GM23248 (cell line): ENCODE data around the gene ZNF428.

Experiments
- EZH2 ChIP-seq: fragments of 200-600 bp; sonication (generic); IDR thresholded peaks from 2 replicates; pipeline ENCODE4 v1.6.1; 2018; ENCODE audit warnings: antibody characterized with exemption, mild to moderate bottlenecking; ENCODE audit not compliant: insufficient read depth, poor library complexity, severe bottlenecking
- EZH2phosphoT487 ChIP-seq: fragments of 200-600 bp; sonication (generic); IDR thresholded peaks from 2 replicates; pipeline ENCODE4 v1.6.1; 2018; ENCODE audit warnings: antibody characterized with exemption, moderate library complexity, mild to moderate bottlenecking, low read depth; ENCODE audit not compliant: insufficient read depth

DNA sequence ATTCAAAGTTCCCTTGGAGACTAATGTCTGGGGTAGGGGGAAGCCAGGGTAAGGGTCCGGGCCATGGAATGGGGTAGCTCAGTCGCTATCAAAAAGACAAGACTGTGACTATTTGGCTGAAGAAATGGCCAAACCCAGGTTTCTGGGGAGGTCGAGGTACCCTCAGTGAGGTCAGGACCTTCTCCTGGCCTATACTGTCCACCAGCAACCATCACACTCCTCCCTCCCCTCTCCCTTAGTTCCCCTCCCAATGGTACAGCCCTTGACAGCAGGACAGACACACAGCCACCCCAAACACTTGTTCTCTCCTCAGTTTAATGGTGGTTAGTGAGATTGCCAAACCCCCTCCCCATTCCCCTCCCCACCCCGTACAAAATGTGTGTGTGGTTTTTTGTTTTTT, 2.6 kb upstream of the ZNF428 start:
- no peak for TF ChIP-seq EZH2
- TF ChIP-seq EZH2phosphoT487, result no peak
